ENCODE measurements around the gene OR2W3. TPM values are rescaled to one million over a fixed set of nuclear protein-coding genes. Genes with fewer than 3 reads are reported as not detected.
"Not testable (repeated sequence)": the region's sequence is repeated elsewhere in the genome, so short reads cannot be mapped to it uniquely, and the experiment has no call there.

The OR2W3 gene
- total RNA-seq, 1 experiment from 2014 or later, result not detected

DNA sequence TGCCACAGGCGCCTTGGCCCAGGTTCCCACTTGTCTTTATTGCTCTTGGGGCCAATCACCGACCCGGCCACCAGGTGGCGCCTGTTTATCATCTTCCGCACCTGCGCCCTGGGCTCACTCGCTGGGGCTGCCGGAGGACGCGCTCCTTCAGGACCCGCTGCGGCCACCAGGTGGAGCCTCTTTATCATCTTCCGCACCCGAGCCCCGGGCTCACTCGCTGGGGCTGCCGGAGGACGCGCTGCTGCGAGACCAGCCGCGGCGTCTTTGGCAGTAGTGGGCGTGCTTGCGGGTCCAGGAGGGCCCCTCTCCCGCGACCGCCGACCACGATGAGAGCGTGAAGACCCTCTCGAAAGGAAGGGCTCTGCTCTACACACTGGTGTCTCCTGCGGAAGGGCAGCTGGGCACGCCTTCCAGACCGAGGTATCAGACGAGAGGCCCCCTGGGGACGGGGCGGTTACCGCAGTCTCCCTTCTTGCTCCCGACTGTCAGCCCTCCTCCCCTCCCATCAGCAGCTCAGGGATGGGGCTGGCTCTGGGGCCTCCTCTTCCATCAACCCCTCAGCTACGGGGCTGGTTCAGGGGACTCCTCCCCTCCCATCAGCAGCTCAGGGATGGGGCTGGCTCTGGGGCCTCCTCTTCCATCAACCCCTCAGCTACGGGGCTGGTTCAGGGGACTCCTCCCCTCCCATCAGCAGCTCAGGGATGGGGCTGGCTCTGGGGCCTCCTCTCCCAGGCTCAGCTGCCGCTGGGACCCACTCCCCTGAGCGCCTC is 41.8 kb downstream of the OR2W3 start:
- Mint-ChIP-seq H3K36me3 (ENCODE audit: insufficient read depth in 1 of 3, low read depth in 3 of 3) (peaks cover 8 to 11% (median 9%) of the 10 kb centered on the region in 3 experiments; a peak in 5 of 7 replicates), H3K9me3 (peaks cover 55 to 56% of the 10 kb centered on the region in 2 experiments), H3K4me3 (peak overlapping the region; percentile 69 to 76)
- H3K18ac ChIP-seq (ENCODE audit: insufficient read length, low read depth, low read length); H2BK120ac ChIP-seq (ENCODE audit: low read depth, low read length, poor library complexity, severe bottlenecking); H2BK15ac ChIP-seq (ENCODE audit: low read depth, low read length); H3K4me1 Mint-ChIP-seq; H3K9ac ChIP-seq (ENCODE audit: extremely low read depth, insufficient read length, low read length); H2AFZ ChIP-seq (ENCODE audit: low read length); H2BK5ac ChIP-seq (ENCODE audit: insufficient read length, low read length); H2BK12ac ChIP-seq (ENCODE audit: insufficient read length, low read depth, low read length); H4K91ac ChIP-seq (ENCODE audit: insufficient read length, low read depth, low read length); H3K27ac Mint-ChIP-seq; H3K4me1 ChIP-seq (ENCODE audit: insufficient read depth, low read length); H3K27me3 Mint-ChIP-seq (ENCODE audit: low read depth); H3K23me2 ChIP-seq (ENCODE audit: insufficient read length, low read depth, low read length, poor library complexity, severe bottlenecking); H3K79me2 ChIP-seq (ENCODE audit: insufficient read depth, low read length); H4K8ac ChIP-seq (replicated peaks; ENCODE audit: insufficient read length, low read depth, low read length); H4K5ac ChIP-seq (ENCODE audit: insufficient read length, low read depth, low read length); H3K56ac ChIP-seq (ENCODE audit: insufficient read length, low read depth, low read length); H3K14ac ChIP-seq (ENCODE audit: insufficient read depth, low read length); H3K4ac ChIP-seq (ENCODE audit: low read depth, low read length); H3K27ac ChIP-seq (ENCODE audit: insufficient read length, low read depth, low read length); H3K79me1 ChIP-seq (ENCODE audit: insufficient read depth, low read depth, low read length, poor library complexity, severe bottlenecking); H3K23ac ChIP-seq (ENCODE audit: insufficient read length, low read depth, low read length); H3K27me3 ChIP-seq (ENCODE audit: insufficient read depth, low read length); H3T11ph ChIP-seq (ENCODE audit: low read length); H2AK5ac ChIP-seq (ENCODE audit: insufficient read length, low read length); H2BK20ac ChIP-seq (ENCODE audit: low read depth, low read length, poor library complexity, severe bottlenecking); H4K20me1 ChIP-seq (ENCODE audit: control insufficient read depth, insufficient read depth, insufficient read length): not testable (repeated sequence)
- peak overlapping the region; percentile 11 for H3K4me2 ChIP-seq (ENCODE audit: insufficient read depth, insufficient read length, low read length)
- peak; percentile 70 for DNase-seq
- peaks cover 12% of the 10 kb centered on the region for H3K9me3 ChIP-seq (ENCODE audit: control insufficient read depth, low read depth, low read length)
- TF ChIP-seq, protein P1, sequence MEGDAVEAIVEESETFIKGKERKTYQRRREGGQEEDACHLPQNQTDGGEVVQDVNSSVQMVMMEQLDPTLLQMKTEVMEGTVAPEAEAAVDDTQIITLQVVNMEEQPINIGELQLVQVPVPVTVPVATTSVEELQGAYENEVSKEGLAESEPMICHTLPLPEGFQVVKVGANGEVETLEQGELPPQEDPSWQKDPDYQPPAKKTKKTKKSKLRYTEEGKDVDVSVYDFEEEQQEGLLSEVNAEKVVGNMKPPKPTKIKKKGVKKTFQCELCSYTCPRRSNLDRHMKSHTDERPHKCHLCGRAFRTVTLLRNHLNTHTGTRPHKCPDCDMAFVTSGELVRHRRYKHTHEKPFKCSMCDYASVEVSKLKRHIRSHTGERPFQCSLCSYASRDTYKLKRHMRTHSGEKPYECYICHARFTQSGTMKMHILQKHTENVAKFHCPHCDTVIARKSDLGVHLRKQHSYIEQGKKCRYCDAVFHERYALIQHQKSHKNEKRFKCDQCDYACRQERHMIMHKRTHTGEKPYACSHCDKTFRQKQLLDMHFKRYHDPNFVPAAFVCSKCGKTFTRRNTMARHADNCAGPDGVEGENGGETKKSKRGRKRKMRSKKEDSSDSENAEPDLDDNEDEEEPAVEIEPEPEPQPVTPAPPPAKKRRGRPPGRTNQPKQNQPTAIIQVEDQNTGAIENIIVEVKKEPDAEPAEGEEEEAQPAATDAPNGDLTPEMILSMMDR (conservative IDR thresholded peaks at IDR 0.05), result peak; percentile 93
- no CpG with 5 or more reads among the region's 44 CpGs for WGBS (ENCODE audit: extremely low coverage, insufficient read length, low lambda C conversion rate)

Data from H9 (cell line).